T-helper 1 cell treated with Interleukin-12 subunit alpha and Interleukin-12 subunit beta and Interleukin-4 antibody, amounts not matched to agents 30 ng/mL and 1 ng/mL, for 36 hours (primary cell): ENCODE results near the gene SYCP1. TPM values are rescaled to one million over a fixed set of nuclear protein-coding genes. Genes with fewer than 3 reads are reported as not detected.
"Not testable (repeated sequence)": the region's sequence is repeated elsewhere in the genome, so short reads cannot be mapped to it uniquely, and the experiment has no call there.

Experiments used
- intact Hi-C: fragments of 100-400 bp; cut with micrococcal nuclease; formaldehyde crosslinking; loops from one replicate; pipeline ENCODE4 v1.15.1; 2024
- total RNA-seq: library from RNA; stranded (reverse); gene quantifications from 2 replicates; pipeline ENCODE4 v1.2.3, GENCODE V29; 2022

SYCP1 gene
- total RNA-seq, 1 donor from 2014 or later, result not detected

DNA sequence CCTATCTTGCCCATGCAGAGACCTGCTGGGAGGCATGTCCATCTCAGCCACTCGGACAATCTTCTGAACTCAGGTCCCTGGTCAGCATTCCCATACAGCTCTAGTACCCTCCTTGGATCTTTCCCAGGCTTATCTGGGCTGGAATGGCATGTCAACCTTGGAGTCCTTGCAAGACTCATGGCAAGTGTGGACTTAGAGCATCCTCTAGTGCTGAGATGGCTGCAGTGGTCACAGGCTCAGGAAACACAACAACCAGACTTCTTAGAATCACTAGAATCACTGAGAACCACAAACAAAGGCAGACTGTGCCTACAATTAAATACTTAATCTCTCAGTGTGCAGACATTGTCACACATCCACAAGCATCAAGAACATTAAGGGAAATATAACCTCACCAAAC is 101.9 kb downstream of the SYCP1 start:
- intact Hi-C loops, result no loop called here

DNA sequence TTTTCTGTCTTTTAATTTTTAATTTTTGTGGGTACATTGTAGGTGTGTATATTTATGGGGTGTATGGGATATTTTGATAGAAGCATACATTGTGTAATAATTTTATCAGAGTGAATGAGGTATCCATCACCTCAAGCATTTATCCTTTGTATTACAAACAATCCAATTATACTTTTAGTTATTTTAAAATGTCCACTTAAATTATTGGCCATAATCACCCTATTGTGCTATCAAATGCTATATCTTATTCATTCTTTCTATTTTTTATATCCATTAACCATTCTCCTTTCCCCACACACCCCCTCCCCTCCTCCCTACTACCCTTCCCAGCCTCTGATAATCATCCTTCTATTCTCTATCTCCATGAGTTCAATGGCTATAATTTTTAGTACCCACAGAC is 104.8 kb downstream of the SYCP1 start:
- intact Hi-C loops, result no loop called here

DNA sequence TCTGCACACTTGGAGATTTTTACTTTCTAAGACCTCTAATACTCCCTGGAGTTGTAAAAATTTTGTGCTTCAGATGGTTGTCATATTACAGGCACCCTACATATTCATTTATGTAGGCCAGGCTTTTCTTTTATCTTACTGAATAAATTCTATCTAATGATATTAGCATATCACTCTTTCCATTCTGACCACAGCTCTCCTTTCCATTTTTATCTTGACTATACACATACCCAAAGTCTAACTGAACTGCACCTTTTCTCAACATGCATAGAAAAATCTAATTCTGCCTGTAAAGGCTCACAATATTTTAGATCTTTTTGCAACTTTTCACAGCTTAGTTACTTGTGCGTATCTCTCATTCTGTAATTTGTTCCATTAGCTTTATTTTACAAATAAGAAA is 122.2 kb downstream of the SYCP1 start:
- intact Hi-C loops, result loop anchor here (5.0 kb wide), 1 partner anchor 630 kb away; no protein-coding TSS in a partner anchor

DNA sequence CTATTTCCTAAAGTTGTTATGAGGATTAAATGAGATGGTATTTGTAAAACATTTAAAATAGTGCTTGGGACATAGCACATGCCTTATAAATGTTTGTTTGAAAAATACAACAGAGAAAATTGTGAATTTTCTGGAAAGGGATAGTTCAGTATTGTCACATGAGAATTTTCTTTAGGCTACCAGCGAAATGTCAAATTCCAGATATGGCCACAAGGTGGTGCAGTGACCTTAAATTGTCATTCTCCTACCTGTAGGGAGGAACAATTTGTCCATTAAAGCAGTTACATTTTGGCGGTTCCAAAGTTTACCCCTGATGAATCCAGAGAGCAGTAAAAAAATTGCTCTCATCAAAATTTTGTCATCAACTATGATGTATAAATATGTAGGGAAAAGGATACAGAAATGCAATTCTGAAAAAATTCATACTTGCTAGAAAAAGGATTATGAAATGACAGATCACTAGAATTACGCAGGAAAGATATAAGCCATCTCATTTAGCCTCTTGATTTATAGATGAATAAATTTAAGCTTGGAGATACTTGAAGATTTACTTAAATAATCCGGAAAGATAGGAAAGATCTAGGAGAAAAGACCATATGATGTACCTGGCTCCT is 124.7 kb downstream of the SYCP1 start:
- intact Hi-C loops, result loop anchor here (1.0 to 5.0 kb wide), 4 partner anchors 73 to 632 kb away; no protein-coding TSS in a partner anchor

DNA sequence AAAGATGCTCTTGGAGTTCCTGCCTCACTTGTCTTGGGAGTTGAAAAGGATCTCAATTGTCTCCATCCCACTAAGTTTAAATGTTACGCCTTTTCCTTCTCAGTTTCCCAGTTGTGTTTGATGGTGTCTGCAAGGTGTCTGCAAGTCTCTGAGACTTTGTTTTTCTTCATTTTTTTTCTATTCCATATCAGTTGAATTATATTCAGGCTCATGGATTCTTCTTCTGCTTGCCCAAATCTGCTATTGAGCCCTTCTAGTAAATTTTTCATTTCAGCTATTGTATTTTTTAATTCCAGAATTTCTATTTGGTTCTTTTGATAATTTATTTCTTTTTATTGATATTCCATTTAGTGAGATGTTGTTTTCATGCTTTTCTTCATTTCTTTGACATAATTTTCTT is 127.6 kb downstream of the SYCP1 start:
- intact Hi-C loops, result no loop called here

DNA sequence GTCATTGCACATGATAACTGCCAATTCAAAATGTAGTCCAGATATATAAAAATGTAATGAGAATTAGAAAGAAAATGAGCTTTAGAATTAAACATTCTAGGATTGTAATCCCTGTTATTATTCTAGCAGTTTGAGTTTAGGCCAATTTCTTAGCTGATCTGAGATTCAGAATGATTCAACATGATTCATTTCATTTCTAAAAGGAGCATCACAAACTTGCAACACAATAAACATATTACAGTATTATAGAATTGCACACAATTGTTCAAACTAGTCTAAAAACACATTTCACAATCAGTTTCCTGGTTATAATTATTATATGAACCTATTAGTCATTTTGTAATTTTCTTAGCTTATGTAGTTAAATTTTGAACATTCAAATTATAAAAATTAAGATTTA is 131.6 kb downstream of the SYCP1 start:
- intact Hi-C loops, result no loop called here

DNA sequence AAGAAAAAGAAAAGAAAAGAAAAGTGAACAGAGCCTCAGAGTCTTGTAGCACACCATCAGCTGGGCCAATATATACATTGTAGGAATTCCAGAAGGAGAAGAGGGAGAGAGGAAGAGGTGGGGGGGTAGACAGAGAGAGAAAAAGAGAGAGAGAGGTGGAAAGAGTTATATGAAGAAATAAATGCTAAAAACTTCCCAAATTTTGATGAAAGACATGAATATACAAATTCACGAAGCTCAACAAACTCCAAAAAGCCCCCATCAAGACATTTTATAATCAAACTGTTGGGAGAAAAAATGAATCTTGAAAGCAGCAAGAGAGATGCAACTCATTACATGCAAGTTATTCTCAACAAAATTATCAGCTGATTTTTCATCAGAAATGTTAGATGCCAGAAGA is 133.4 kb downstream of the SYCP1 start:
- intact Hi-C loops, result no loop called here

DNA sequence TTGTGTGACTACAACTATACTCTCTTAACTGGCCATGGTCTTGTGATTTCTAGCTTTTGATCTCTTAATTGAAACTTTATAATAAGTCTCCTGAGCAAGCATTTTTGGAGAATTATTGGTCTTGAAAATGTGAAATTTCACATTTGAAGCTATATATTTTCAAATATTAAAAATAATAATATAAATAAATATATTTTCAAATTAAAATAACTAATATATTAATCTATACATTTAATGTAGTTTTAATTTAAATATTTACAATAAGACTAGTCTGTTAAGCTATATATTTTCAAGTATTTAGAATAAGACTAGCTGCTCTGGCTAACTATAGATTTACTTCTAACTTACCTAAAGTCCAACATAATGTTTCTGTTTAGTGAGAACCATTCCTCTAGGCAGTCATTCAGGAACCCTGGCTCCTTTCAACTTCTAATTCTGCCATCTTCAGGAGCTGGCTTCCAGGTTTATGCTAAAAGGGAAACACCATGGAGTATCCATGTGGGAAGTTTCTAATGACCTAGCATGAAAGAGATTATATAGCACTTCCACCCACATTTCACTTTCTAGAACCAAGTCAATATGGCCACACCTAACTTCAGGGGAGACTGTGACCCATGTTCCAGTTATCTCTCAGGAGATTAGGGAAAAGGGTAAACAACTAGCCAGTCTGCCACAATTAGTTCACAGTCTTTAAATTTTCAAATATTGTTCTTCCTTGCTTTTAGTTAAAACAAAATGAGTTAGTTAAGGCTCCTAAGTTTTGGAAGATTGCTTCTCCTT is 143.0 kb downstream of the SYCP1 start:
- intact Hi-C loops, result no loop called here

DNA sequence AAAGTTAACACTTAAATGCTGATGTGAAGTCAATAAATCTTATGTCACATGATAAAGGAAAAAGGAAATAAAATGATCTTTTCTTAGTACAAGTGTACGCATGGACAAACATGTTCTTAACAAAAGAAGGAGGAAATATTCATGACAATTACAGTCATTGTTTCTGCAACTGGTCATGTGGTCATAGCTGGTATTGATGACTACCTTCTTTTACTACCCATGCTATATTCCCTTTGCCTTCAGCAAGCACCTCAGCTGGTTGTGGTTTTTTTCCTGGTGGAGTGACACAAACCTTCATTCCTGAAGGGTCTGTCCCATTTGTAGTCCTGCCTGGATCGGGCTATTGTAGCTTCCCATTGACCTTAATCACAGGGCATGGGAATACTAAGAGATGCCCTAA is 151.5 kb downstream of the SYCP1 start:
- intact Hi-C loops, result no loop called here

DNA sequence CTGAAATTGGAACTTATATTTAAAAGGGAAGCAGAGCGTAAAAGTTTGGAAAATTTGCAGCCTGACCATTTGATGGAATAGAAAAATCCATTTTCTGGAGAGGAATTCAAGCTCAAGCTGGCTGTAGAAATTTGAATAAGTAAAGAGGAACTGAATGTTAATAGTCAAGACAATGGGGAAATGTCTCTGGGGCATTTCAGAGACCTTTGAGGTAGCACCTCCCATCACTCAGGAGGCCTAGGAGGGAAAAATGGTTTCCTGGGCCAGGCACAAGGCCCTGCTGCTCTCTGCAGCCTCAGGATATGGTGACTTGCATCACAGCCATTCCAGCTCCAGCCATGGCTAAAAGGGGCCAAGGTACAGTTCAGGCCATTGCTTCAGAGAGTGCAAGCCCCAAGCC is 157.3 kb downstream of the SYCP1 start:
- intact Hi-C loops, result no loop called here

DNA sequence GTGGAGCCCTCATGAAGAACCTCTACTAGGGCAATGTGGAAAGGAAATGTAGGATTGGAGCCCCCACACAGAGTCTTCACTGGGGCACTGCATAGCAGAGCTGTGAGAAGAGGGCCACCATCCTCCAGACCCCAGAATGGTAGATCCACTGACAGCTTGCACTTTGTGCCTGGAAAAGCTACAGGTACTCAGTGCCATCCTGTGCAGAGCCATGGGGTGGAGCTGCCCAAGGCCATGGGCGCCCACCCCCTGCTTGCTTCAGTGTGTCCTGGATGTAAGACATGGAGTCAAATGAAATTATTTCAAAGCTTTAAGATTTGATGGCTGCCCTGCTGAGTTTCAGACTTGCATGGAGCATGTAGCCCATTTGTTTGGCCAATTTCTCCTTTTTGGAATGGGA is 157.8 kb downstream of the SYCP1 start:
- intact Hi-C loops, result no loop called here

DNA sequence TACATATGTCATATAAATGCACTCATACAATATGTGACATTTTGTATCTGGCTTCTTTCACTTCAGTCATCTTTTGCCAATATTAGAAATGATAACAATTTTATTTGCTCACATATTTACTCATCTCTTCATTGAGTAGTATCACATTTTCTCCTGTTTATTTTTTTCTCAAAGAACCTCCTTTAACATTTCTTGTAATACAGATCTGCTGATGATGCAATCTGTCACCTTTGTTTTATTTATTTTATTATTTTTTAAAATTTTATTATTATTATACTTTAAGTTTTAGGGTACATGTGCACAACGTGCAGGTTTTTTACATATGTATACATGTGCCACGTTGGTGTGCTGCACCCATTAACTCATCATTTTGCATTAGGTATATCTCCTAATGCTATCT is 159.1 kb downstream of the SYCP1 start:
- intact Hi-C loops, result no loop called here

DNA sequence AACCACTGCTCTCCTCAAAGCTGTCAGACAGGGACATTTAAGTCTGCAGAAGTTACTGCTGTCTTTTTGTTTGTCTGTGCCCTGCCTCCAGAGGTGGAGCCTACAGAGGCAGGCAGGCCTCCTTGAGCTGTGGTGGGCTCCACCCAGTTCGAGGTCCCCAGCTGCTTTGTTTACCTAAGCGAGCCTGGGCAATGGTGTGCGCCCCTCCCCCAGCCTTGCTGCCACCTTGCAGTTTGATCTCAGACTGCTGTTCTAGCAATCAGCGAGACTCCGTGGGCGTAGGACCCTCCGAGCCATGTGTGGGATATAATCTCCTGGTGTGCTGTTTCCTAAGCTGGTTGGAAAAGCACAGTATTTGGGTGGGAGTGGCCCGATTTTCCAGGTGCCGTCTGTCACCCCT is 164.9 kb downstream of the SYCP1 start:
- intact Hi-C loops, result not testable (repeated sequence)

DNA sequence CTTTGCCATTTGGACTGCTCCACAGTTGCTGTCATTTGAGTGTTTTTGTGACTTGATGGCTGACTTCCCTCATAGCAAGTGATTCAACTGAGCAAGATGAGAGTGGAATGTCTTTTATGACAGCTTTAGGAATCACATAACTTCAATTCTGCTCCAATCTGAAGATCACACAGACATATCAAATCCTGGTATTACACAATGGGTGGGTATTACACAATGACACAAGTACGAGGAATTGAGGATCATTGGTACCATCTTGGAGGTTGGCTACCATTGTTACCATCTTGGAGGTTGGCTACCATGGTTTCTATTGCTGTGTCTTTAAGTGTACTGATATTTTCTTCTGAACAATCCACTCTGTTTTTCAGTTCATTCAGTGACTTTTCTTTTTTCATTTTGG is 166.5 kb downstream of the SYCP1 start:
- intact Hi-C loops, result no loop called here

DNA sequence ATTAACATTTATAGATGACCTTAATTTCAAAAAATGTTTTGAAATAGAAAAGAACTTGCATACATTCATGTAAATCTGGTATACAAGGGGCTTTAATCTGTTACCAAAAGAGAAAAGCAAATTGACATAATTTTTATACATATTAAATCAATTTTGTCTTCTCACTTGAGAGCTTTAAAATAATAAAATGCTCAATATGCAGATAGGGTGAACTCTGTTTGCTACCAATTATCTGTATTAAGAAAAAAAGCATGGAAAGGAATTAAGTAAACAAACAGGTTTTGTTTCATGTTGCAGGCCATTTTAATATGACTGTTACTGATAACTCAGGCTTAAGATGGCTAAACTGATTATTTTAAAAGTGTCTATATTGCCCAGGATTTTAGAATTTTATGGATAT is 168.9 kb downstream of the SYCP1 start:
- intact Hi-C loops, result no loop called here

DNA sequence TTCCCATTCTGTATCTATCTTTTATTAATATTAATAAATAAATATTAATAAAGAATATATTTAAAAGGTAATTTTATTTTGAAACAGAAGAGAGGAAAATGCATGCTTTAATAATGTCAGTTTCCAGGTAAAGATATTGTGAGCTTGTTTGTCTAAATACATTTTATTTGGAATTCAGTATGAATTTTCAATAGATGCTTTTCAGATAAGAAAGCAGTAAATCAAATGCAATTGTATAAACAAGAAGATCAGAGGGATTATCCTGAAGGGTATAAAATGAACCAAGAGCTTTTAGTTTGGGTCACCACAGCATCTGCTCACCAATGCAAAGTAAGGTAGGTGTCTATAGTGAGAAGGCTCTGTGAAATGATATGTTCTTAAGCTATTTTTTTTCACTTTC is 174.9 kb downstream of the SYCP1 start, which contains the start of gene TSHB:
Gene TSHB (plus strand): TSS at position 301 of the 400 bp plus-strand sequence. CDS start 3,537 bp downstream, outside the sequence.
- intact Hi-C loops, result no loop called here

DNA sequence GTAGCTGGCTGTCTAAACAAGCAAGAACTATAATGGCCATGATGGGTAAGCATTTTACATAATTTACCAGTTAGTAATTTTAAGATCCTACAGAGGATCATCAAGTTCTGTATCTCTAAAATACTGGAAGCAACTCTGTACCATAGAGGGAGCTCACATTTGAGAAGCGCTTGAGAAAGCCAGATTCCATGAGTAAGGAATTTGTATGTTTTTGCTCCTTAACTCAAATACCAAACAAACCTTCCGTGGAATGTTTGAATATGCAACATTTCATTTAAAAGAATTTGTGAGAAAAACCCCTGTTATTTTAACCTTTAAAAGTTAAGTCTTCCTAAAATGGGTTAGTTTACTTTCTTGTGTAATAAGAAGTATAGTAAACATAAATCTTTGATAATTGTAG is 176.9 kb downstream of the SYCP1 start:
- intact Hi-C loops, result no loop called here

DNA sequence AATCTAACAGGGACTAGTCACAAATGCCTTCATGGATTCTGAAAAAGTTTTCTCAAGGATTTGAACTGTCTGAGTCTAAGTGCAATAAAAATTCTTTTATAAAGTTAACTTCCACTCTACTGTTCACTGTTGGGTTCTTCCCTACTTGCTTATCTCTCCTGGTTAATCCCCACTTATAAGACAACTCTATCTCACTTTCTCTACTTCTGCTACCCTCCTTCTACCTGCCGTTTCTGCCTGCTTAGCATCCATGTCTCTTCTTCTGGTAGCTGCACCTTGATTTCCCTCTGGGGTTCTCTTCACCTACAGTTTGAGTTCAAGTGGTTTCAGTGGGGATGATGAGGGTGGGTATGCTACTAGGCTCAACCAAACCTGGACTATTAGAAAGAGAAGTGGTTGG is 181.0 kb downstream of the SYCP1 start:
- intact Hi-C loops, result no loop called here

DNA sequence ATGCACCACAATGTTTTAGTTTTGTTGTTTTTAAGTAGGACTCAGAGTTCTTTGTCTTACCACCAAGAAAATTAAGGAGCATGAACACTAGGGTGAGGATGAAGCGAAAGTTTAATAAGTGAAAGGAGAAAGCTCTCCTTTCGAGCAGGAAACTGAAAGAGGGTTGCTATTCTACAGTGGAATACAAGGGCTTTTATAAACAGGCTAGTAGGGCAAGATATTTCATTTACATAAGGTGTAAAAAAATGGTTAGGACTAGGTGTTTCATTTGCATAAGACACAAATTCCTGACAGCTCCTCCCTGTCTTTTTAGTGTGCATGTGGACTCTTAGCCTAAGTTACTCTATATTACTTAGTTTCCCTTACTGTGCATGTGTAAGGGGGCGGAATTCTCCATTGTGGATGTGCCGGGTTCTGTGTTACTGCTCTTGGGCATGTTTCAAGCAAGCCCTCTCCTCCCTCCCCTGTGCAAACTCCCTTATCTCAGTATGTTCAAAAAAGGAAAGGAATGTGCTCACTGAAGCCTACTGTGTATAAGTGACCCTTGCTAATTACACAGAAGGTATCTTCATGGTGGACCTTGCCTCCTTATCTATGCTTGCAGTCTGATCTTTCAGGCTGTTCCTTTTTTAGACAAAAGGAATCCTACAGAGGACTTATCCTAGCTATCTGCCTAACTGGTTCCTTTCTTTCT is 182.3 kb downstream of the SYCP1 start:
- intact Hi-C loops, result no loop called here

DNA sequence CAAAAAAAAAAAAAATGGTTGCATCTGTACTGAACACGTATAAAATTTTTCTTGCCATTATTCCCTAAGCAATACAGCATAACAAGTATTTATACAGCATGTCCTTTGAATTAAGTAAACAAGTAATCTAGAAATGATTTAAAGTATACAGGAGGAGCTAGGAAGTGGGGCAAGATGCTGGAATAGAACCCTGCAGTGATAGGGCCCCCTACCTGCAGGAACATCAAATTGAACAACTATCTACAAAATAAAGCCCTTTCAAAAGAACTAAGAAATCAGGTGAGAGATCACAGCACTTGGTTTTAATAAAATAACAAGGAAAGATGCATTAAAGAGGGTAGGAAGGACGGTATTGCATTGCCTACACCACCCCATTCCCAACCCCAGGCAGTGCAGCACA is 185.8 kb downstream of the SYCP1 start:
- intact Hi-C loops, result no loop called here

DNA sequence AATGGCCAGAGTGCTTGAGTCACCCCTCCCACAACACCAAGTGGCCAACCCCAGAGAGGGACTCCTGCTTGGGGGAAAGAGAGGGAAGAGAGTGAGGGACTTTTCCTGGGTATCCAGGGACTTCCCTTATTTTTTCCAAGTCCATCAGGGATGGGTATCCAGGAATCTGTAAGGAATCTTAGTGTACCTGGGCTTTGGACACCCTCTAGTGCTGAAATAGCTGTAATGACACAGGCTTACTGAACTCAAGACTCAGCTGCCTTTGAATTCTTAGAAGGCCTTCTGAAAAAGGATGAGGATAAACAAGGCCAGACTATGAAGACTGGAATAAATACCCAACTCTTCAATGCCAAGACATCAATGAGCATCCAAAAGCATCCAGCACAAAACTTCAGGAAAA is 187.0 kb downstream of the SYCP1 start:
- intact Hi-C loops, result no loop called here
